Panc1 (cell line): ENCODE results near the gene ADGRL1.

Experiments used
- CTCF ChIP-seq: fragments of 450-650 bp; IDR thresholded peaks from 2 replicates; pipeline ENCODE4 v1.5.1; 2017; ENCODE audit warnings: mild to moderate bottlenecking
- REST ChIP-seq, 2 experiments: IDR thresholded peaks; 2 replicates each; pipeline ENCODE4 v1.6.1; 2011 to 2012; ENCODE audit warnings: low read depth in 2 of 2, control low read depth in 1 of 2, low read length in 1 of 2, mild to moderate bottlenecking in 1 of 2, moderate library complexity in 1 of 2; ENCODE audit not compliant: insufficient read depth in 1 of 2
- SIN3A ChIP-seq: IDR thresholded peaks from 2 replicates; pipeline ENCODE4 v1.6.1; 2012; ENCODE audit warnings: low read depth, mild to moderate bottlenecking, low read length, moderate library complexity, borderline replicate concordance; ENCODE audit not compliant: insufficient read depth

- TF ChIP-seq CTCF (no peak), SIN3A (no peak), REST (IDR thresholded peaks at IDR 0.05; ENCODE audit: insufficient read depth in 1 of 2, low read depth in 2 of 2, low read length in 1 of 2) (no peak)
Observed at GRCh38 chr19:14168993-14169392, 37.0 kb downstream of the ADGRL1 start.
